Fibroblast of mammary gland (primary cell): ENCODE measurements around the gene C19orf73.

Source experiments
- DNase-seq: peaks from one replicate; pipeline ENCODE4 v3.0.0-alpha.2; 2010; ENCODE audit warnings: low read depth
- H3K4me3 ChIP-seq: 2 replicates; pipeline ENCODE4 v1.5.1; 2011; ENCODE audit warnings: low read depth, mild to moderate bottlenecking, low read length, moderate library complexity; ENCODE audit not compliant: control insufficient read depth
- TF ChIP-seq, protein P1 (sequence below): conservative IDR thresholded peaks from 2 replicates; pipeline ENCODE4 v1.5.1; 2011; ENCODE audit warnings: low read depth, low read length, inconsistent platforms; ENCODE audit not compliant: control insufficient read depth, insufficient read depth

Gene C19orf73

GRCh38 chr19:49106648-49107135 is 12.3 kb downstream of the C19orf73 start:
- TF ChIP-seq, protein P1, sequence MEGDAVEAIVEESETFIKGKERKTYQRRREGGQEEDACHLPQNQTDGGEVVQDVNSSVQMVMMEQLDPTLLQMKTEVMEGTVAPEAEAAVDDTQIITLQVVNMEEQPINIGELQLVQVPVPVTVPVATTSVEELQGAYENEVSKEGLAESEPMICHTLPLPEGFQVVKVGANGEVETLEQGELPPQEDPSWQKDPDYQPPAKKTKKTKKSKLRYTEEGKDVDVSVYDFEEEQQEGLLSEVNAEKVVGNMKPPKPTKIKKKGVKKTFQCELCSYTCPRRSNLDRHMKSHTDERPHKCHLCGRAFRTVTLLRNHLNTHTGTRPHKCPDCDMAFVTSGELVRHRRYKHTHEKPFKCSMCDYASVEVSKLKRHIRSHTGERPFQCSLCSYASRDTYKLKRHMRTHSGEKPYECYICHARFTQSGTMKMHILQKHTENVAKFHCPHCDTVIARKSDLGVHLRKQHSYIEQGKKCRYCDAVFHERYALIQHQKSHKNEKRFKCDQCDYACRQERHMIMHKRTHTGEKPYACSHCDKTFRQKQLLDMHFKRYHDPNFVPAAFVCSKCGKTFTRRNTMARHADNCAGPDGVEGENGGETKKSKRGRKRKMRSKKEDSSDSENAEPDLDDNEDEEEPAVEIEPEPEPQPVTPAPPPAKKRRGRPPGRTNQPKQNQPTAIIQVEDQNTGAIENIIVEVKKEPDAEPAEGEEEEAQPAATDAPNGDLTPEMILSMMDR = peak; percentile 79
- no peak overlapping the region for H3K4me3 ChIP-seq
- DNase-seq = peak; percentile 58

DNA sequence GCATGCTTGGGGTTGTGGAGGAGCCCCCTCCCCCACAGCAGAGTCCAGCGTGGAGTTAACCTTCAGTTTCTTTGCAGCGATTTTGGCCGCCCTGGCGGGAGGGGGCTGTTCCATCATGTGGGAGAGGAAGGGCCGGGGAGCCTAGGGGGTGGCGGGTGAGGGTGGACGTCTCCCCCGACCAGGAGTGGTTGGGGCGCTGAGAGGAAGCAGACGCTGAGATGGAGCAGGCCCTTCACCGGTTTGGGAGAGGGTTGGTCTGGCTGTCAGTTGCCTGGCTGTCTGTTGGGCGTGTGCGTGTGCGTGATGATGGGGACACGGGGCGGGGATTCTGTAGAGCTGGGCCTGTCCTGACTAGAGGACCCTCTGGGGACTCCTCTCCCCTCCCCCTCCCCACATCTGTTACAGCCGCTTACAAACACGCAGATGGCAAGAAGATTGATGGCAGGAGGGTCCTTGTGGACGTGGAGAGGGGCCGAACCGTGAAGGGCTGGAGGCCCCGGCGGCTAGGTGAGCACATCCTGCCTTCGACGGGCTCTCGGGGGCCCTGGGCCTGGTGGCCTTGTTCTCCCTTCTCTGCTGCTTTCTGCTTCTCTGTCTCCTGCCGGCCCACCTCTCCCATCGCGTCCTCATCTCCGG is 14.6 kb downstream of the C19orf73 start:
- H3K4me3 ChIP-seq = no peak overlapping the region
- TF ChIP-seq, protein P1 = no peak
- DNase-seq = no peak

GRCh38 chr19:49103331-49104085 is 15.4 kb downstream of the C19orf73 start:
- H3K4me3 ChIP-seq = no peak overlapping the region
- no peak for DNase-seq
- TF ChIP-seq, protein P1 = no peak

GRCh38 chr19:49102303-49102702 is 16.6 kb downstream of the C19orf73 start:
- H3K4me3 ChIP-seq = no peak overlapping the region
- TF ChIP-seq, protein P1 = no peak
- no peak for DNase-seq

GRCh38 chr19:49101160-49101559 is 17.8 kb downstream of the C19orf73 start:
- no peak overlapping the region for H3K4me3 ChIP-seq
- DNase-seq = no peak
- TF ChIP-seq, protein P1 = no peak

DNA sequence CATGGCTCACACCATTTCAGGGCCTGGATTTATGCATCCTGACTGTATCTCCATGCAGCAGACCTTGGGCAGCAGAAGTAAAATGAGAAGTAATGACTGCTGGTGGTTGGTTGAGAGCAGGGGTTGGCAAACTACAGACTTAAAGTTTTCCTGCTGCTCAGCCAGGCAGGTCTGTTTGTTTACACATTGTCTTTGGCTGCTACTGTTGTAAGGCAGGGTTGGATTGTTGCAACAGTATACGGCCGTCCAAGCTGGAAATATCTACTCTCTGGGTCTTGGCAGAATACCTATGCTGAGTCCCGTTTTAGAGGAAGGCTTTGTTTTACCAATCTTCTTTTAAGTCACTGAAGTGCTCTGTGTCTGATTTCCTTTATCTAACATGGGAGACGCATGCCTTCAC is 20.1 kb downstream of the C19orf73 start:
- no peak for DNase-seq
- H3K4me3 ChIP-seq = no peak overlapping the region
- TF ChIP-seq, protein P1 = no peak
